Heart right ventricle (tissue), 16 donors: ENCODE measurements around the gene FRMD3. TPM values are rescaled to one million over a fixed set of nuclear protein-coding genes. Genes with fewer than 3 reads are reported as not detected.
A peak's percentile ranks its signal among the peaks of the same experiment; 100 is the strongest.

Experiments used
- ATAC-seq, 8 donors: fragments of 200-7000 bp; cut with Tn5 transposase; one replicate each; pipeline ENCODE4 v1.9.1; 2020; ENCODE audit warnings: mild to moderate bottlenecking in 8 of 8, moderate library complexity in 8 of 8, moderate number of reproducible peaks in 1 of 8
- DNase-seq, 2 donors: peaks; one replicate each; pipeline ENCODE4 v3.0.0-alpha.2; 2020
- H3K27ac ChIP-seq, 10 donors: fragments of 200-600 bp; sonication (generic) in 2 of 10; one replicate each; pipeline versions ENCODE4 v1.5.0 to v1.8.0; 2020 to 2022; ENCODE audit warnings: mild to moderate bottlenecking in 3 of 10
- H3K27me3 ChIP-seq, 7 donors: fragments of 200-600 bp; one replicate each; pipeline ENCODE4 v1.8.0; 2021 to 2022; ENCODE audit warnings: mild to moderate bottlenecking in 2 of 7
- H3K36me3 ChIP-seq, 9 donors: fragments of 200-600 bp; sonication (generic) in 1 of 9; one replicate each; pipeline versions ENCODE4 v1.5.0 to v1.8.0; 2020 to 2022; ENCODE audit warnings: mild to moderate bottlenecking in 2 of 9
- H3K4me1 ChIP-seq, 9 donors: fragments of 200-600 bp; sonication (generic) in 1 of 9; one replicate each; pipeline versions ENCODE4 v1.5.0 to v1.8.0; 2020 to 2022; ENCODE audit warnings: mild to moderate bottlenecking in 4 of 9
- H3K4me3 ChIP-seq, 10 donors: fragments of 200-600 bp; sonication (generic) in 2 of 10; one replicate each; pipeline versions ENCODE4 v1.5.0 to v1.8.0; 2020 to 2022; ENCODE audit warnings: mild to moderate bottlenecking in 7 of 10, moderate library complexity in 2 of 10
- H3K9me3 ChIP-seq, 11 donors: fragments of 200-600 bp in 10 of 11; sonication (generic) in 2 of 11; one replicate each; pipeline versions ENCODE4 v1.5.0 to v1.8.0; 2013 to 2022; ENCODE audit warnings: mild to moderate bottlenecking in 2 of 11, control low read depth in 1 of 11, moderate library complexity in 1 of 11
- WGBS, 2 donors: extraction: QIAGEN DNeasy Blood & Tissue Kit; methylation state at CpG; one replicate each; pipeline ENCODE4 v1.1.7; 2013; ENCODE audit warnings: inconsistent platforms in 1 of 2; 5-methylcytosine and 5-hydroxymethylcytosine counted together
- intact Hi-C, 10 donors: fragments of 100-400 bp; cut with DNase I; formaldehyde crosslinking; loops; one replicate each; pipeline versions ENCODE4 v1.11.1 to v1.14.2; 2022
- polyA plus RNA-seq, 2 donors: library from polyadenylated mRNA; stranded (reverse); fragments of 200-250 nt; gene quantifications; one replicate each; pipeline ENCODE4 v1.2.3, GENCODE V29; 2013
- total RNA-seq, 10 donors: library from RNA; stranded (reverse); fragmentation: NEBNext Ultra II Directional in 3 of 10; extraction: Animal tissue kit (Norgen Biotek cat#: 25700) in 3 of 10; gene quantifications; one replicate each; pipeline versions ENCODE4 v1.2.1 to v1.2.4, GENCODE V29; 2021 to 2023
- TF ChIP-seq, protein P1 (sequence below), 9 donors: fragments of 200-600 bp; sonication (generic) in 2 of 9; IDR thresholded peaks; one replicate each; pipeline versions ENCODE4 v1.5.0 to v1.8.0; 2021 to 2022; ENCODE audit warnings: antibody characterized with exemption in 9 of 9, mild to moderate bottlenecking in 5 of 9, moderate library complexity in 1 of 9
- donor health status: Arrhythmogenic right ventricular cardiomyopathy.
- donor health status: ischemic (EF 13 %, LVEDD 7.1; RV severe dilation, severe dysfunction).
- donor health status: healthy with polysubstance abuse.
- donor health status: DM: no; HTN: yes; CAD: no.
- donor health status: DM: no; HTN: no; CAD: no.
- donor health status: ischemic (EF 25% LVEDD 6.9; RV normal size, moderate dysfunction).
- donor health status: ischemic (EF 25% LVEDD 5.7; RV mildly dilated, moderate dysfunction).
- donor health status: healthy.
- donor health status: DM: yes; HTN: yes; CAD: no.
- donor health status: Ischemic cardiomyopathy.
- donor health status: ischemic (EF 35%, LVEDD 5.7; RV mildly dilated, moderate dysfunction).
- donor health status: nonischemic (EF 11% LVEDD 7.7; RV severe dilation, severe dysfunction).
- donor health status: DM: yes; HTN: yes; CAD: no.
- donor health status: PGD.
- donor health status: ischemic (EF 29% LVEDD 5.4; RV normal size, mild dysfunction).
- donor health status: nonischemic (EF 23%, LVEDD 6.1; RV moderate dilation, normal function).

FRMD3 gene
- total and polyA plus RNA-seq, 12 donors: 23.1 to 145 (median 98.8) TPM

DNA sequence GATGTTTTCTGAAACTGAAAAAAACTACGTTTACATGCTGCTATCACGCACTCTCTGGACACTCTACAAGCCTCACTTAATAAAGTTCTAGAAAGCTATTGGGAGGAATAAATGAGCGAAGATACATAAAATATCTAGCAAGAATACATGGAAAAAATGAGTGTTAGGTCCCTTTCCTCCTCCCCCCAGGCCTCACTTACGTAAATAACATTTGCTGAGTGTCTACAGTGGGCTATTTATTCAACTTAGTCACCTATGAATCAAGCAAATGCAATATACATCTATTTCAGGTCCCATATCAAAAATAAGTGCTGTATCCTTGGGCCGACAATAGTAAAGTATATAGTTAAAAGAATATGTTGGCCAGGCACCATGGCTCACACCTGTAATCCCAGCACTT lies 62.5 kb downstream of the FRMD3 start:
- DNase-seq: no peak
- intact Hi-C loops: loop anchor here in 2 of 10 donors (5.0 to 10.0 kb wide), 3 partner anchors 37 to 141 kb away; no protein-coding TSS in a partner anchor
- no peak for ATAC-seq
- Histone ChIP-seq H3K27ac (peak overlapping the region in 7 of 10 donors; percentile 3 to 82 (median 40)), H3K4me3 (no peak overlapping the region), H3K9me3 (peaks cover 0 to 11% (median 5%) of the 10 kb centered on the region in 11 donors), H3K36me3 (peaks cover 0 to 5% (median 0%) of the 10 kb centered on the region in 9 donors), H3K27me3 (no peaks in the 10 kb centered on the region), H3K4me1 (peaks cover 0 to 39% (median 26%) of the 10 kb centered on the region in 9 donors)
- WGBS, 2 donors: 96% methylated on average over 5 of the region's 5 CpGs
- TF ChIP-seq, protein P1, sequence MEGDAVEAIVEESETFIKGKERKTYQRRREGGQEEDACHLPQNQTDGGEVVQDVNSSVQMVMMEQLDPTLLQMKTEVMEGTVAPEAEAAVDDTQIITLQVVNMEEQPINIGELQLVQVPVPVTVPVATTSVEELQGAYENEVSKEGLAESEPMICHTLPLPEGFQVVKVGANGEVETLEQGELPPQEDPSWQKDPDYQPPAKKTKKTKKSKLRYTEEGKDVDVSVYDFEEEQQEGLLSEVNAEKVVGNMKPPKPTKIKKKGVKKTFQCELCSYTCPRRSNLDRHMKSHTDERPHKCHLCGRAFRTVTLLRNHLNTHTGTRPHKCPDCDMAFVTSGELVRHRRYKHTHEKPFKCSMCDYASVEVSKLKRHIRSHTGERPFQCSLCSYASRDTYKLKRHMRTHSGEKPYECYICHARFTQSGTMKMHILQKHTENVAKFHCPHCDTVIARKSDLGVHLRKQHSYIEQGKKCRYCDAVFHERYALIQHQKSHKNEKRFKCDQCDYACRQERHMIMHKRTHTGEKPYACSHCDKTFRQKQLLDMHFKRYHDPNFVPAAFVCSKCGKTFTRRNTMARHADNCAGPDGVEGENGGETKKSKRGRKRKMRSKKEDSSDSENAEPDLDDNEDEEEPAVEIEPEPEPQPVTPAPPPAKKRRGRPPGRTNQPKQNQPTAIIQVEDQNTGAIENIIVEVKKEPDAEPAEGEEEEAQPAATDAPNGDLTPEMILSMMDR (IDR thresholded peaks at IDR 0.05): no peak

DNA sequence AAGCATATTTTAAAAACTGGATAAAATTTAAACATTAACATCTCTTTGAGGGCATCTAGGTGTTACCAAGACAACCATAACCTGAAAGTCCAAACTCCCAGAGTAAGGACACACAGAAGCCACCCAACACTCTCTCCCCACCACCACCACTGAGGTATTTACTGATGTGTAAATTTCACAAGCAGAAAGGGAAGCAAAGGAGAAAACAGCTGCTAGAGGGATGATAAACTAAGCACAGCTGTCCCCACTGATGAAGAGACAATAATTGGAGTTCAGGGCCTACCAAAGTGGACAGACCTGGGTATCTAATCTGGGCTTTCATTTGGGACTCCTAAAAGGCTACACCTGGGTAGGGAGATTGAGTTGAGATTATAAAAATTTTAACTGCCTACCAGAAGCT lies 63.6 kb downstream of the FRMD3 start:
- ATAC-seq: no peak
- Histone ChIP-seq H3K27me3 (no peaks in the 10 kb centered on the region), H3K36me3 (no peaks in the 10 kb centered on the region), H3K4me1 (peaks cover 0 to 50% (median 35%) of the 10 kb centered on the region in 9 donors), H3K4me3 (no peak overlapping the region), H3K9me3 (peaks cover 0 to 4% (median 0%) of the 10 kb centered on the region in 11 donors), H3K27ac (peak overlapping the region in 9 of 10 donors; percentile 2 to 85 (median 72))
- DNase-seq: no peak
- TF ChIP-seq, protein P1 (IDR thresholded peaks at IDR 0.05): no peak
- intact Hi-C loops: loop anchor here in 5 of 10 donors (5.0 to 10.0 kb wide), 6 partner anchors 38 to 140 kb away; partner anchors contain the start of gene FRMD3 (in 1 of the 5)

DNA sequence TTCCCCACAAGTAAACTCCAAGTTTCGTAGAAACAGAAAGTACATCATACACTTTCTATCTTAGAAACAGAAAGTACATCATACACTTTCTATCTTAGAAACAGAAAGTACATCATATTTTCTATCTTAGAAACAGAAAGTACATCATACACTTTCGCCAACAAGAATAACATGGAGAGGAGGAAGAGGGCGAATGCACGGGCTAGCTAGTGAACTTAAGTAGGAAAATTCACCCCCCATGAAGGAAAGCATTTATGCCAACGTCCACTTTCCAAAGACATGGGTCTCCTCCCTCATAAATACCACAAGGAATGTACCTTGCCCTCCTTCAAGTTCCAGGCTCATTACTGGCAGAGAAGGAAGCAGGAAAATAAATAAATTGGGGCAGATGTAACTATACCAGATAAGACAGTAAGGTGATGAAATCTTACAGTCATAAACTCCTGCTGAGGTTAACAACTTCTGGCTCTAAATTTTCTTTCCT lies 64.7 kb downstream of the FRMD3 start:
- ATAC-seq: peak in 3 of 8 donors; percentile 31 to 43 (median 43)

DNA sequence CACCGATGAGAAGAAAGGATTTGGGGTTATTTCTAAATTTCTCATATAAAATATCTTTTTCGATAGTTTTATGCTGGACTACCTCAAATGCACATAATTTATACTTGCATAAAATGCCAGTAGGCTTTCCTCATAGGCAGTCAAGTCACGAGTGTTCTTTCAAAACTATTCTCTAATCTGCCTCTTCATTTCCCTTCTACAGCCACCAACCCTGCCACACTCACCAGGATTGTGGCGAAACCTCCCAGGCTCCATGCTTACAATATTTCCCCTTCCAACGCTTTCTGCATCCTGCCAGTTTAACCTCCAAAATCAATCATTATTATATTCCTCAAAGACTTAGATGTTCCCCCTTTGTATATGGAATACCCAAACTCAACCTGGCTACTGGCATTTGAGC lies 65.4 kb downstream of the FRMD3 start:
- DNase-seq (no peak), ATAC-seq (no peak)
- H3K27me3 ChIP-seq: no peaks in the 10 kb centered on the region
- H3K4me3 ChIP-seq: peak overlapping the region in 3 of 10 donors; percentile 16 to 31 (median 29)
- intact Hi-C loops: loop anchor here in 5 of 10 donors (2.0 to 10.0 kb wide), 8 partner anchors 40 to 138 kb away; partner anchors contain the start of gene FRMD3 (in 2 of the 5)
- peaks cover 0 to 58% (median 37%) of the 10 kb centered on the region in 9 donors for H3K4me1 ChIP-seq
- H3K36me3 ChIP-seq: no peaks in the 10 kb centered on the region
- peak overlapping the region; percentile 34 to 85 (median 73) for H3K27ac ChIP-seq
- TF ChIP-seq, protein P1 (IDR thresholded peaks at IDR 0.05): no peak
- peaks cover 0 to 4% (median 0%) of the 10 kb centered on the region in 11 donors for H3K9me3 ChIP-seq
- 82 to 87% methylated on average over 5 of the region's 5 CpGs for WGBS, 2 donors

More for the DNA sequence above, 64.7 kb downstream of the FRMD3 start:
- TF ChIP-seq, protein P1 (IDR thresholded peaks at IDR 0.05): no peak
- Histone ChIP-seq H3K9me3 (peaks cover 0 to 4% (median 0%) of the 10 kb centered on the region in 11 donors), H3K27ac (peak overlapping the region in 9 of 10 donors; percentile 25 to 85 (median 74)), H3K36me3 (no peaks in the 10 kb centered on the region), H3K27me3 (no peaks in the 10 kb centered on the region), H3K4me1 (peaks cover 0 to 52% (median 35%) of the 10 kb centered on the region in 9 donors), H3K4me3 (peak overlapping the region in 6 of 10 donors; percentile 16 to 31 (median 23))
- WGBS, 2 donors: 42 to 57% methylated on average over 5 of the region's 5 CpGs
- intact Hi-C loops: loop anchor here in 5 of 10 donors (2.0 to 10.0 kb wide), 8 partner anchors 41 to 139 kb away; partner anchors contain the start of gene FRMD3 (in 2 of the 5)
- no peak for DNase-seq
